ENCODE results near the gene ZBED2. TPM values are rescaled to one million over a fixed set of nuclear protein-coding genes. Genes with fewer than 3 reads are reported as not detected.

The ZBED2 gene
- total RNA-seq, 1 donor from 2014 or later, result not detected

DNA sequence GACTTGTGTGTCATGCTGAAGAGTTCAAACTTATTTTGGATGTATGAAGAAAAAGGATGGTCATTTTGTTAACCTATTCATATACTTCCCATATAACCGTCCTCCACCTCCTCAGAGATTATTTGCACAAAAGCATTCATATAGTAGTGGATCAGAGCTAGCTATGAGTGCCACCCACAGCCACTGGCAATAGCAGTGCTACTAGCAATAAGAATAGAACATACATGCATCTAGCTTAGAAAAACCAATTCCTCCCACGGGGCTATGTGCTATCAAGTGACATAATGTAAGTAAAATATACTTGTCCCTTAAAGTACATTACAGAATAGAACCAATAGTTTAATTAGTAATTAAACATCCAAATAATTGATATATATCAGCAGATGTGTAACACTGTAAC is 10.3 kb upstream of the ZBED2 start:
- DNase-seq (ENCODE audit: low spot score) (no peak), ATAC-seq (no peak)
- intact Hi-C loops (cut with DNase I), result no loop called here

GRCh38 chr3:111605018-111605417 is 9.9 kb upstream of the ZBED2 start:
- intact Hi-C loops (cut with DNase I), result no loop called here
- DNase-seq (ENCODE audit: low spot score) (no peak), ATAC-seq (no peak)

GRCh38 chr3:111604119-111604518 is 9.0 kb upstream of the ZBED2 start:
- ATAC-seq, result no peak

GRCh38 chr3:111603679-111604078 is 8.5 kb upstream of the ZBED2 start:
- intact Hi-C loops (cut with DNase I), result no loop called here
- ATAC-seq, result no peak
- DNase-seq (ENCODE audit: low spot score), result no peak

More at GRCh38 chr3:111604119-111604518, 9.0 kb upstream of the ZBED2 start:
- no peak for DNase-seq (ENCODE audit: low spot score)
- intact Hi-C loops (cut with DNase I), result no loop called here

DNA sequence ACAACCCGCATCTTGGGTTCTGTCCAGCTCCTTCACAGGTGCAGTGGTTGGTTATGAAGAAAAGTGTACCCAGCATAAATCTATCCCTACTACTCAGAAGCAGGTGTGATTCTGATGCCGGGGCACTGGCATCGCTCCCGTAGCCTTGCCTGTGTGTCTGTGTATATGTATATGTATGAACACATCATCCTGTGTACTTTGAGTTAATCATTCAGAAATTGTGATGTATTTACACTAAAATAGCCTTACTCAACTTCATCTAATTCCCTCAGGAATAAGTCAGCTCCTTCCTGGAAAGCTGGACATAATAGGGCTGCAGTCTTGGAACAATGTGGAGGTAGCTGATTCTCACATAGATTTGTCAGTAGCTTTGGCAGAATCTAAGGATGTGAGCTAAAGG is 6.7 kb upstream of the ZBED2 start:
- intact Hi-C loops (cut with DNase I), result no loop called here
- no peak for ATAC-seq
- no peak for DNase-seq (ENCODE audit: low spot score)

DNA sequence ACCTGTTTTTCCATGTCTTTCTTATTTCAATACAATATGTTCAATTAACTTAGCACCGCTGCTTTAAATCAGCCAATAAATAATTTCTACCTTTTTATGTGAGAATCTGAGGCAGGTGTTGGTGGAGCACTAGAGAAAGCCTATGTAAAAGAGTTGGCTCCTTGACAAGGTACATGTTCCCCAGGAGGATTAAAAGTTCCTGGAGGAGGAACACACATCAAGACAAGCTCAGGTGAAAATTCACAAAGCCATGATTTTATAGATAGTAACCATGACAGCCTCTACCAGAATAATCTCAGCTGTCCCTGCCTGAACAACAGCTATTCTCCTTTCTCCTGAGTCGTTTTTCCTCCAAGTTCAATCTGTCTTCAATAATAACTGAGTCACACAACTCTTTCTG is 3.4 kb upstream of the ZBED2 start:
- intact Hi-C loops (cut with DNase I), result no loop called here
- DNase-seq (ENCODE audit: low spot score), result no peak
- ATAC-seq, result no peak

GRCh38 chr3:111598139-111598538 is 3.0 kb upstream of the ZBED2 start:
- intact Hi-C loops (cut with DNase I), result no loop called here
- ATAC-seq, result no peak
- no peak for DNase-seq (ENCODE audit: low spot score)

DNA sequence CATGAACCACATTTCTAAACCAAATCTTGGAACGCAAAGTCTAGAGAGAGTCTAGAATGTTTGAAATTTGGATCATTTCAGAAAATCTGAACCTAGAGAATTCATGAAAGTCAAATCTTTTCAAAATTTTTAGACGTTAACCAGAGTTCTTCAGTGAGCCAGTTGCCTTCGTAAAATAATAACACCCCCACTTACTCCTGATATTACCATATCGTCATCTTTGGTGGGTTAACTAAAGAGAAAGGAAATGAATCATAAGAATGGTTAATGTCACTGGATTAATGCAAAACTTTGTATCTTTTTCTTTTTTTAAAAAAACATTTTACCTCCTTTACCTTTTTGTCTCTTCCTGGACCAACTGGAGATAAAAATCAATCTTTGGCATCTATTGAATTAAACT is 1.2 kb upstream of the ZBED2 start:
- DNase-seq (ENCODE audit: low spot score) (no peak), ATAC-seq (no peak)
- intact Hi-C loops (cut with DNase I), result no loop called here

- intact Hi-C loops (cut with DNase I), result no loop called here
- DNase-seq (ENCODE audit: low spot score) (no peak), ATAC-seq (no peak)
Measured at GRCh38 chr3:111594781-111595180, 365 bp downstream of the ZBED2 start.

GRCh38 chr3:111594205-111594604 is 941 bp downstream of the ZBED2 start:
- intact Hi-C loops (cut with DNase I), result no loop called here
- DNase-seq (ENCODE audit: low spot score) (no peak), ATAC-seq (no peak)

- ATAC-seq (no peak), DNase-seq (ENCODE audit: low spot score) (no peak)
- intact Hi-C loops (cut with DNase I), result no loop called here
Measured at GRCh38 chr3:111593666-111594065, 1.5 kb downstream of the ZBED2 start.

DNA sequence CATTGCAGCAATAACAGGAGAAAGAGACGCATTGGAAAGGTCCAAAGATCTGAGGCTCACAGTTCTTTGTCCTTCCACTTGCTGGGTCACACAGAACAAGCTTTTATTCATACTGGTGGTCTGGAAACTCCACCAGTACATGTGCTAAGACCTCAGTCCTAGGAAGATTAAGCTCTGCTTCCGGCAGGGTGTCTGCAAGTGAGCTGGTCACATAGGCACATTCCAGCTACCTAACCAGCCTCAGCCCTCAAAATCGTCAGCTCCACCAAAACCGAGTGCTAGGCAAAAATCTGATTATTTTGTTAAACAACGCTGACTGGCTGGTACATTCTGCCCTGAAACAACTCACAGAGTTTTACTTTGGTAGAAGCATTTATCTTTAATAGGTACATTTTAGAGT is 2.2 kb downstream of the ZBED2 start:
- no peak for ATAC-seq
- intact Hi-C loops (cut with DNase I), result no loop called here
- DNase-seq (ENCODE audit: low spot score), result no peak

DNA sequence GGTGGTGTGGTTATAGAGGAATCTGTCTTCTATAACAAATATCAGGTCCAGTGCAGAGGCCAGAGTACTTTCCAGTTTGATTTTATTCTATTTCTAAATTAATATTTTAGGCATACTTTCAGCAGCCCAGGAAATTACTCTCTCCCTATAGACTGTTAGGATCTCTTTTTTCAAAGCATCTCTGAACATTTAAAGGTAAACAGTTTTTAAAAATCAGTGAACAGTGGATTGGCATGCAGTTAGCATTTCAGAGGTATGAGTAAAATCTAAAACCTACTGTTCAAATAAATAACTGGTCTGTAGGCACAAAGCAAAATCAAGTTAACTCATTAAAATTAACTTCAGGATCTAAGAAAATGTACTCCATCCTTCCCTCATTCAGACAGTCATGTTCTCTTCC is 3.0 kb downstream of the ZBED2 start:
- intact Hi-C loops (cut with DNase I), result no loop called here

GRCh38 chr3:111591555-111591954 is 3.6 kb downstream of the ZBED2 start:
- intact Hi-C loops (cut with DNase I), result no loop called here
- DNase-seq (ENCODE audit: low spot score), result no peak
- ATAC-seq, result no peak

More for the DNA sequence above, 3.0 kb downstream of the ZBED2 start:
- ATAC-seq (no peak), DNase-seq (ENCODE audit: low spot score) (no peak)

GRCh38 chr3:111590143-111590491 is 5.0 kb downstream of the ZBED2 start:
- ATAC-seq (no peak), DNase-seq (ENCODE audit: low spot score) (no peak)
- intact Hi-C loops (cut with DNase I), result no loop called here

GRCh38 chr3:111589303-111590142 is 5.6 kb downstream of the ZBED2 start:
- ATAC-seq (no peak), DNase-seq (ENCODE audit: low spot score) (no peak)
- intact Hi-C loops (cut with DNase I), result no loop called here

GRCh38 chr3:111588527-111588926 is 6.6 kb downstream of the ZBED2 start:
- DNase-seq (ENCODE audit: low spot score) (no peak), ATAC-seq (no peak)
- intact Hi-C loops (cut with DNase I), result no loop called here

DNA sequence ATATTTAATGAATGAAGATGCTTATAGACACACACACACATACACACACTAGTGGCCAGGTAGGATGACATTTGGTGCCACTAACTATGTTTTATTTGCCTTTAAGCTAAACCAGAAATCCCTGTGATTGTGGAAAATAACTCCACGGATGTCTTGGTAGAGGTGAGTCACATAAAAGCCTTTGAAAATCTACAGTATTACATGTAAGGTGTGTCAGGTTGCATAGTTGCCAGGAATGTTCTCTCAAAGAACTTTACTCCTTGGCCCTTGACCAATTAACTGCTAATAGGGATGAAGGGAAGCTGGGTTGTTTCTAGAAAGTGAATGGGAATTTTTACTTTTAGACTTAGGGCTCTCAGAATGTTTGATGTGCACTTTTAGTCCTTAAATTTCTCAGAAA is 9.9 kb downstream of the ZBED2 start:
- ATAC-seq, result no peak
- intact Hi-C loops (cut with DNase I), result no loop called here
- no peak for DNase-seq (ENCODE audit: low spot score)

- no peak for DNase-seq (ENCODE audit: low spot score)
- no peak for ATAC-seq
- intact Hi-C loops (cut with DNase I), result no loop called here
Measured at GRCh38 chr3:111584744-111585143, 10.4 kb downstream of the ZBED2 start.

- intact Hi-C loops (cut with DNase I), result no loop called here
- DNase-seq (ENCODE audit: low spot score) (no peak), ATAC-seq (no peak)
Measured at GRCh38 chr3:111582120-111582474, 13.0 kb downstream of the ZBED2 start.

GRCh38 chr3:111581403-111582119 is 13.6 kb downstream of the ZBED2 start:
- ATAC-seq (no peak), DNase-seq (ENCODE audit: low spot score) (no peak)
- intact Hi-C loops (cut with DNase I), result no loop called here

Measured in sciatic nerve (tissue), 2 donors.